Panc1 (cell line): ENCODE measurements around the gene CDH16. TPM values are rescaled to one million over a fixed set of nuclear protein-coding genes. Genes with fewer than 3 reads are reported as not detected.

ENCODE experiments used
- ATAC-seq: fragments of 200-7000 bp; cut with Tn5 transposase; 2 replicates; pipeline ENCODE4 v1.9.1; 2020; ENCODE audit warnings: mild to moderate bottlenecking, moderate library complexity
- BruUV-seq: library from RNA; stranded (reverse); fragments of 400-500 nt; replicated peaks from 2 replicates; lab custom pipeline; 2021; lab: Mats Ljungman, UMichigan
- CTCF ChIA-PET: fragments of 300-600 bp; sonication (Branson Sonifier 250); formaldehyde crosslinking; loops from one replicate; lab custom pipeline; 2022; ENCODE audit warnings: antibody characterized with exemption; lab: Charles Lee
- POLR2A ChIA-PET: fragments of 300-600 bp; sonication (Branson Sonifier 250); formaldehyde crosslinking; loops from one replicate; lab custom pipeline; 2022; ENCODE audit warnings: antibody characterized with exemption; lab: Charles Lee
- DNase-seq: peaks from one replicate; pipeline ENCODE4 v3.0.0-alpha.2; 2010; ENCODE audit warnings: low read depth, low spot score
- H3K27ac ChIP-seq: 2 replicates; pipeline ENCODE4 v1.5.1; 2011; ENCODE audit warnings: mild to moderate bottlenecking, low read length, inconsistent platforms
- H3K27me3 ChIP-seq: fragments of 200-500 bp; sonication (Bioruptor generic); 2 replicates; pipeline ENCODE4 v1.6.0; 2014; ENCODE audit warnings: low read length, inconsistent platforms; ENCODE audit not compliant: control insufficient read depth, insufficient read depth
- H3K36me3 ChIP-seq: fragments of 200-500 bp; sonication (Bioruptor generic); 2 replicates; pipeline ENCODE4 v1.5.1; 2014; ENCODE audit warnings: inconsistent platforms, mild to moderate bottlenecking, low read length, moderate library complexity; ENCODE audit not compliant: control insufficient read depth, insufficient read depth
- H3K4me1 ChIP-seq: 2 replicates; pipeline ENCODE4 v1.5.1; 2011; ENCODE audit warnings: inconsistent platforms, mild to moderate bottlenecking, low read length, moderate library complexity; ENCODE audit not compliant: control insufficient read depth, insufficient read depth
- H3K4me3 ChIP-seq, 2 experiments: 2 replicates each; pipeline ENCODE4 v1.5.1; 2011 to 2012; ENCODE audit warnings: low read depth in 2 of 2, low read length in 2 of 2, mild to moderate bottlenecking in 2 of 2, inconsistent platforms in 1 of 2, moderate library complexity in 1 of 2
- H3K9me3 ChIP-seq: fragments of 200-500 bp; sonication (Bioruptor generic); 2 replicates; pipeline ENCODE4 v1.5.1; 2014; ENCODE audit warnings: low read depth, mild to moderate bottlenecking, inconsistent platforms, low read length, moderate library complexity; ENCODE audit not compliant: control insufficient read depth, insufficient read depth
- POLR2AphosphoS5 ChIP-seq: IDR thresholded peaks from 2 replicates; pipeline ENCODE4 v1.6.1; 2012; ENCODE audit warnings: mild to moderate bottlenecking, low read depth, low read length, moderate library complexity
- SIN3A ChIP-seq: IDR thresholded peaks from 2 replicates; pipeline ENCODE4 v1.6.1; 2012; ENCODE audit warnings: low read depth, mild to moderate bottlenecking, low read length, moderate library complexity, borderline replicate concordance; ENCODE audit not compliant: insufficient read depth
- TCF7L2 ChIP-seq: IDR thresholded peaks from 2 replicates; pipeline ENCODE4 v1.6.1; 2011; ENCODE audit warnings: mild to moderate bottlenecking, low read depth, low read length, inconsistent platforms
- in situ Hi-C: cut with HindIII; loops from 2 replicates; pipeline ENCODE4 v1.10.0; 2016; ENCODE audit warnings: low sequenced_read_pairs, low pct_unique_long_range_greater_than_20kb
- intact Hi-C: fragments of 100-400 bp; cut with micrococcal nuclease; formaldehyde crosslinking; loops from one replicate; pipeline ENCODE4 v1.10.0; 2022; ENCODE audit not compliant: unreplicated experiment
- total RNA-seq: library from RNA; stranded (reverse); gene quantifications from one replicate; pipeline ENCODE4 v1.2.1, GENCODE V29; 2021; ENCODE audit not compliant: unreplicated experiment
- TF ChIP-seq, protein P1 (sequence below): fragments of 450-650 bp; IDR thresholded peaks from 2 replicates; pipeline ENCODE4 v1.5.1; 2017; ENCODE audit warnings: mild to moderate bottlenecking
- TF ChIP-seq, protein P2 (sequence below), 2 experiments: IDR thresholded peaks; 2 replicates each; pipeline ENCODE4 v1.6.1; 2011 to 2012; ENCODE audit warnings: low read depth in 2 of 2, control low read depth in 1 of 2, low read length in 1 of 2, mild to moderate bottlenecking in 1 of 2, moderate library complexity in 1 of 2; ENCODE audit not compliant: insufficient read depth in 1 of 2

The CDH16 gene
- total RNA-seq, 1 experiment from 2014 or later, result not detected

DNA sequence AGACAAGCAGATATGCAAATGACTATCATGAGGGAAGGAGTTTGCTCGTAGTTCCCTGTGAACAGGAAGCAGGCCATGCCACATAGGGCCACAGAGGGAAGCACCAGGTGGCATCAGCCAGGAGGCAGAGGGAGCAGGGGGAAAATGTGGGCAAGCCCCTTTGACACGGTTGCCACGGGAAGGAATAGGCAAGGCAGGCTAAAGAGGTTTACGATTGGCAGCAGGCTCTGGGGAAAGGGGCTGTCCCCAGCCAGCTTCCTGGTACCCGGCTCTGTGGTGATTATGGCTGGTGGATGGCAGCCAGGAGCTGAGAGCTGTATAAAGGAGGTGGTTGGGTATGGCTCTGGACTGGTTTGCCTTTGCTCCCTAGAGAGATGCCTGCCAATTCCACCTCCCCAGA is 43.2 kb upstream of the CDH16 start:
- in situ Hi-C loops (no loop called here), intact Hi-C loops (no loop called here)
- DNase-seq (no peak), ATAC-seq (no peak)
- TF ChIP-seq SIN3A, result no peak
- no peak for TF ChIP-seq POLR2AphosphoS5
- TF ChIP-seq, protein P1, sequence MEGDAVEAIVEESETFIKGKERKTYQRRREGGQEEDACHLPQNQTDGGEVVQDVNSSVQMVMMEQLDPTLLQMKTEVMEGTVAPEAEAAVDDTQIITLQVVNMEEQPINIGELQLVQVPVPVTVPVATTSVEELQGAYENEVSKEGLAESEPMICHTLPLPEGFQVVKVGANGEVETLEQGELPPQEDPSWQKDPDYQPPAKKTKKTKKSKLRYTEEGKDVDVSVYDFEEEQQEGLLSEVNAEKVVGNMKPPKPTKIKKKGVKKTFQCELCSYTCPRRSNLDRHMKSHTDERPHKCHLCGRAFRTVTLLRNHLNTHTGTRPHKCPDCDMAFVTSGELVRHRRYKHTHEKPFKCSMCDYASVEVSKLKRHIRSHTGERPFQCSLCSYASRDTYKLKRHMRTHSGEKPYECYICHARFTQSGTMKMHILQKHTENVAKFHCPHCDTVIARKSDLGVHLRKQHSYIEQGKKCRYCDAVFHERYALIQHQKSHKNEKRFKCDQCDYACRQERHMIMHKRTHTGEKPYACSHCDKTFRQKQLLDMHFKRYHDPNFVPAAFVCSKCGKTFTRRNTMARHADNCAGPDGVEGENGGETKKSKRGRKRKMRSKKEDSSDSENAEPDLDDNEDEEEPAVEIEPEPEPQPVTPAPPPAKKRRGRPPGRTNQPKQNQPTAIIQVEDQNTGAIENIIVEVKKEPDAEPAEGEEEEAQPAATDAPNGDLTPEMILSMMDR, result no peak
- no peak for TF ChIP-seq TCF7L2
- TF ChIP-seq, protein P2, sequence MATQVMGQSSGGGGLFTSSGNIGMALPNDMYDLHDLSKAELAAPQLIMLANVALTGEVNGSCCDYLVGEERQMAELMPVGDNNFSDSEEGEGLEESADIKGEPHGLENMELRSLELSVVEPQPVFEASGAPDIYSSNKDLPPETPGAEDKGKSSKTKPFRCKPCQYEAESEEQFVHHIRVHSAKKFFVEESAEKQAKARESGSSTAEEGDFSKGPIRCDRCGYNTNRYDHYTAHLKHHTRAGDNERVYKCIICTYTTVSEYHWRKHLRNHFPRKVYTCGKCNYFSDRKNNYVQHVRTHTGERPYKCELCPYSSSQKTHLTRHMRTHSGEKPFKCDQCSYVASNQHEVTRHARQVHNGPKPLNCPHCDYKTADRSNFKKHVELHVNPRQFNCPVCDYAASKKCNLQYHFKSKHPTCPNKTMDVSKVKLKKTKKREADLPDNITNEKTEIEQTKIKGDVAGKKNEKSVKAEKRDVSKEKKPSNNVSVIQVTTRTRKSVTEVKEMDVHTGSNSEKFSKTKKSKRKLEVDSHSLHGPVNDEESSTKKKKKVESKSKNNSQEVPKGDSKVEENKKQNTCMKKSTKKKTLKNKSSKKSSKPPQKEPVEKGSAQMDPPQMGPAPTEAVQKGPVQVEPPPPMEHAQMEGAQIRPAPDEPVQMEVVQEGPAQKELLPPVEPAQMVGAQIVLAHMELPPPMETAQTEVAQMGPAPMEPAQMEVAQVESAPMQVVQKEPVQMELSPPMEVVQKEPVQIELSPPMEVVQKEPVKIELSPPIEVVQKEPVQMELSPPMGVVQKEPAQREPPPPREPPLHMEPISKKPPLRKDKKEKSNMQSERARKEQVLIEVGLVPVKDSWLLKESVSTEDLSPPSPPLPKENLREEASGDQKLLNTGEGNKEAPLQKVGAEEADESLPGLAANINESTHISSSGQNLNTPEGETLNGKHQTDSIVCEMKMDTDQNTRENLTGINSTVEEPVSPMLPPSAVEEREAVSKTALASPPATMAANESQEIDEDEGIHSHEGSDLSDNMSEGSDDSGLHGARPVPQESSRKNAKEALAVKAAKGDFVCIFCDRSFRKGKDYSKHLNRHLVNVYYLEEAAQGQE (IDR thresholded peaks at IDR 0.05; ENCODE audit: insufficient read depth in 1 of 2, low read depth in 2 of 2, low read length in 1 of 2), result no peak
- Histone ChIP-seq H3K4me3 (no peak overlapping the region), H3K9me3 (no peaks in the 10 kb centered on the region), H3K27ac (no peak overlapping the region), H3K36me3 (no peaks in the 10 kb centered on the region), H3K27me3 (no peaks in the 10 kb centered on the region), H3K4me1 (no peaks in the 10 kb centered on the region)
- BruUV-seq, result no TSS peak
- CTCF ChIA-PET, result no interaction called here
- POLR2A ChIA-PET, result no interaction called here

DNA sequence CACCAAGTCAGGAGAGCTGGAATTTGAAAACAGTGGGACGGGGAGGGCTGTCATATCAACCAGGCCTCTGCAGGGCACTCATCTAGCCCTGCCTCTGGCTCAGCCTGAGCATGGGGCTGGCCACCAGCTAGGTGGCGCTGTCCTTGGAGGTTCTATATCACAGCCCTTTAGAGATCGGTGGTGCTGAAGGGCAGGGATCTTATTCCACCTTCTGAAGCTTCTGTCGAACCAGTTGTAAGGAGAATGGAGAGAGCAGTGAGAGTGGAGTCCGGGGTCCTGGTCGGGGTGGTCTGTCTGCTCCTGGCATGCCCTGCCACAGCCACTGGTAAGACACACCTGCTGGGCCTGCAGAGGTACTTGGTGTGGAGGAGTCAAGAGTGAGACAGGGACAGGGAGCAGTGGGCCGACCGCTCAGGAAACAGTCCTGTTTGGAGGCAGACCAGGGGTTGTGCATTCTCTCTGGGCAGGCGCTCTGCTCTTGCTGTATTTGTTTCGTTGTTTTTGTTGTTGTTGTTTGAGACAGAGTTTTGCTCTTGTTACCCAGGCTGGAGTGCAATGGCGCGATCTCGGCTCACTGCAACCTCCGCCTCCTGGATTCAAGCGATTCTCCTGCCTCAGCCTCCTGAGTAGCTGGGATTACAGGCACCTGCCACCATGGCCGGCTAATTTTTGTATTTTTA is 42.5 kb upstream of the CDH16 start, which contains the start of gene CES3:
CES3 (plus strand) TSS at position 202 of the 680 bp plus-strand sequence; CDS start at position 244, 42 bp downstream.
- BruUV-seq, result no TSS peak
- TF ChIP-seq, protein P1, result peak; percentile 84
- TF ChIP-seq, protein P2 (IDR thresholded peaks at IDR 0.05; ENCODE audit: insufficient read depth in 1 of 2, low read depth in 2 of 2, low read length in 1 of 2), result no peak
- TF ChIP-seq TCF7L2 (no peak), SIN3A (no peak), POLR2AphosphoS5 (no peak)
- ATAC-seq, result peak; percentile 95
- peak; percentile 27 for DNase-seq
- Histone ChIP-seq H3K4me1 (no peaks in the 10 kb centered on the region), H3K27ac (no peak within 1 kb of the TSS), H3K4me3 (no peak within 1 kb of the TSS), H3K9me3 (no peaks in the 10 kb centered on the region), H3K36me3 (no peaks in the 10 kb centered on the region), H3K27me3 (no peaks in the 10 kb centered on the region)
- intact Hi-C loops, result no loop called here
- in situ Hi-C loops, result no loop called here
- ChIA-PET CTCF (interaction anchor here (0.6 kb wide), 1 partner anchor 58 kb away, joined by 3 read pairs; no protein-coding TSS in a partner anchor), POLR2A (no interaction called here)
